ENCODE data around the gene PDE4D. TPM values are rescaled to one million over a fixed set of nuclear protein-coding genes. Genes with fewer than 3 reads are reported as not detected.
"Not testable (repeated sequence)": the region's sequence is repeated elsewhere in the genome, so short reads cannot be mapped to it uniquely, and the experiment has no call there.

Gene PDE4D
- total RNA-seq, 4 donors from 2014 or later = 6.7 to 21.0 (median 15.0) TPM

DNA sequence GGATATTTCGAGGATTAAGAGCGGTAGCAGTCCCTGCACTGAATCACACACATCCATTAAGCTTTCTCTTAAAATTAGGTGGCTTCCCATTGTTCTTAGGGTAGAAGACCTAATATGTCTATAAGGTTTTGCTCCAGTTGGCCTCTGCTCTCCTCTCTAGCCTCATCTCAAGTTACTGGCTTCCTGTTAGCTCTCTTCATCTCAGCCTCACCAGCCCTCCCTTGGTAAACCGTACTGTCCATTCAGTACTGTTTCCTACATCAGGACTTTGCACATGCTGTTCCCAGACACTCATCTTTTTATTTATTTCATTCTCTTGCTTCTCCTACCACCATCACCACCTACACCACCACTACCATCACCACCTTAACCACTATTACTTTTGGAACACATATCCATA is 428.6 kb downstream of the PDE4D start:
- WGBS, 2 donors = 96 to 97% methylated on average over 3 of the region's 3 CpGs
- TF ChIP-seq POLR2A (IDR thresholded peaks at IDR 0.05) = no peak
- TF ChIP-seq, protein P1, sequence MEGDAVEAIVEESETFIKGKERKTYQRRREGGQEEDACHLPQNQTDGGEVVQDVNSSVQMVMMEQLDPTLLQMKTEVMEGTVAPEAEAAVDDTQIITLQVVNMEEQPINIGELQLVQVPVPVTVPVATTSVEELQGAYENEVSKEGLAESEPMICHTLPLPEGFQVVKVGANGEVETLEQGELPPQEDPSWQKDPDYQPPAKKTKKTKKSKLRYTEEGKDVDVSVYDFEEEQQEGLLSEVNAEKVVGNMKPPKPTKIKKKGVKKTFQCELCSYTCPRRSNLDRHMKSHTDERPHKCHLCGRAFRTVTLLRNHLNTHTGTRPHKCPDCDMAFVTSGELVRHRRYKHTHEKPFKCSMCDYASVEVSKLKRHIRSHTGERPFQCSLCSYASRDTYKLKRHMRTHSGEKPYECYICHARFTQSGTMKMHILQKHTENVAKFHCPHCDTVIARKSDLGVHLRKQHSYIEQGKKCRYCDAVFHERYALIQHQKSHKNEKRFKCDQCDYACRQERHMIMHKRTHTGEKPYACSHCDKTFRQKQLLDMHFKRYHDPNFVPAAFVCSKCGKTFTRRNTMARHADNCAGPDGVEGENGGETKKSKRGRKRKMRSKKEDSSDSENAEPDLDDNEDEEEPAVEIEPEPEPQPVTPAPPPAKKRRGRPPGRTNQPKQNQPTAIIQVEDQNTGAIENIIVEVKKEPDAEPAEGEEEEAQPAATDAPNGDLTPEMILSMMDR (IDR thresholded peaks at IDR 0.05) = no peak
- H3K4me3 ChIP-seq (ENCODE audit: low read depth, poor library complexity, severe bottlenecking) = no peak overlapping the region
- DNase-seq (ENCODE audit: low spot score in 2 of 2) = no peak
- intact Hi-C loops (cut with DNase I; ENCODE audit: low total_unique reads) = no loop called here

DNA sequence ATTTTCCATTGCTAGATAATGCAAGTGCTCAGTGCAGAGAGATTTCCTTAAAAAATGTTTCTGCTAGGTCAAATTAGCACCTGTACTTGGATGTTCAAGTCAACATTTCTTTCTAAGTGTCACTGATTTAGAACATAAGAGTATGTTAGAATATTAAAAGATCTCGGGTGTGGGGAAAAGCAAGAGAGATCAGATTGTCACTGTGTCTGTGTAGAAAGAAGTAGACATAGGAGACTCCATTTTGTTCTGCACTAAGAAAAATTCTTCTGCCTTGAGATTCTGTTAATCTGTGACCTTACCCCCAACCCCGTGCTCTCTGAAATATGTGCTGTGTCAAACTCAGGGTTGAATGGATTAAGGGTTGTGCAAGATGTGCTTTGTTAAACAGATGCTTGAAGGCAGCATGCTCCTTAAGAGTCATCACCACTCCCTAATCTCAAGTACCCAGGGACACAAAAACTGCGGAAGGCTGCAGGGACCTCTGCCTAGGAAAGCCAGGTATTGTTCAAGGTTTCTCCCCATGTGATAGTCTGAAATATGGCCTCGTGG is 429.8 kb downstream of the PDE4D start:
- H3K4me3 ChIP-seq (ENCODE audit: low read depth, poor library complexity, severe bottlenecking); DNase-seq (ENCODE audit: low spot score in 2 of 2); intact Hi-C loops (cut with DNase I; ENCODE audit: low total_unique reads): not testable (repeated sequence)
- WGBS, 2 donors = 75 to 95% methylated on average over 4 of the region's 4 CpGs

DNA sequence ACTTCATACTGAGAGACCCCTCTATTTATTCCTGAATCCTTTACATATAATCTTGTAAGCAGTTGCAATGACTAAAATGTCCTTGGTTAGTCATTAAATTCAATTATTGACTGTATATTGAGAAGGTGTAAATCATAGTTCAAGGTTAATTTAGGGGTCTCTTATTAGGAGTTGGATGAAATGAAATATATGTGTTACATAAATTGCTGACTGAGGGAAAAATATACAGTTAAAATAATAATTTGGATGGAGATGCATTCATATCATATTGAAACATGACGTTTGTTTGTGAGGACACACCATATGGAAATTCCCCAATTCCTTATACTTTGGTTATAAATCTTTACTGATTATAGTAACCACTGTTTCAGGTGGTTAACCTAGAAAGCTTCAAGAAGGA is 430.6 kb downstream of the PDE4D start:
- TF ChIP-seq, protein P1 (IDR thresholded peaks at IDR 0.05) = no peak
- no peak for TF ChIP-seq POLR2A (IDR thresholded peaks at IDR 0.05)
- 80 to 81% methylated on average over 1 of the region's 1 CpG for WGBS, 2 donors
- no peak overlapping the region for H3K4me3 ChIP-seq (ENCODE audit: low read depth, poor library complexity, severe bottlenecking)
- intact Hi-C loops (cut with DNase I; ENCODE audit: low total_unique reads) = no loop called here
- DNase-seq (ENCODE audit: low spot score in 2 of 2) = no peak

DNA sequence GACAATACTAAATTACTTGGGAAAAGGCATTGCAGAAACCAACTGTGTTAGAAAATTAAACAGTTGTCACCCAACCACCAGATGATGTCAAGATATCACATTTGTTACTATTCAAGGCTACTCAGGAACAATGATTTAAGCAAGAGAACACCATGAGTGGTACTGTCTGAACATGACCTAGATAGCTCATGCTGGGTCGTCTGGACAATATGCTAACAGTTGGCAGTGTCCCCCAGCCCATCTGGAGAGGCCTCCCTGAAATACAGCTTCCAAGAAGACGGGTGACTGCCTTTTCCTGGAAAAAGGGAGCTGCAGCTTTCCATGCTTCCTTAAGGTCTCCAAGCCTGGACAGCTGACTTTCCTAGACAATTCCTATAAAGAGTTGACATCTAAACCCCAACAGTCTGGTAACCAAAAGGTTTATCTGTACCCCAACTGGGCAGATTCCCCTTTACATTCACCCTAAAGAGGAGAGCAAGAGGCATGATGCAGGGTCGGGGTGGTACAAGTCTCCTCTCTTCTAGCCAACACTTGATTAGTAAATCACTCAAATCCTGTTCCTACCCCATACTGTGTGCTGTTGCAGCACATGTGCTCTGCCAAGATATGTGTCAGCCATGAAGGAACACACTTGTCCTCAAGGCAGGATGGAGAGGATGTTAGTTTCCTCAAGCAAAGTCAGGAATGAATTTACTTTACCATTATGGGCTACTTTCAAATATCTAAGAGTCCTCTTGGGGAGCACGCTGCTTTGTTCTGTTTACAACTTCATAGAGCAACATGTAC is 433.0 kb downstream of the PDE4D start:
- no peak for DNase-seq (ENCODE audit: low spot score in 2 of 2)
- WGBS, 2 donors = 62 to 69% methylated on average over 4 of the region's 4 CpGs
- intact Hi-C loops (cut with DNase I; ENCODE audit: low total_unique reads) = no loop called here
- H3K4me3 ChIP-seq (ENCODE audit: low read depth, poor library complexity, severe bottlenecking) = no peak overlapping the region
- TF ChIP-seq POLR2A (IDR thresholded peaks at IDR 0.05) = no peak
- TF ChIP-seq, protein P1 (IDR thresholded peaks at IDR 0.05) = no peak

DNA sequence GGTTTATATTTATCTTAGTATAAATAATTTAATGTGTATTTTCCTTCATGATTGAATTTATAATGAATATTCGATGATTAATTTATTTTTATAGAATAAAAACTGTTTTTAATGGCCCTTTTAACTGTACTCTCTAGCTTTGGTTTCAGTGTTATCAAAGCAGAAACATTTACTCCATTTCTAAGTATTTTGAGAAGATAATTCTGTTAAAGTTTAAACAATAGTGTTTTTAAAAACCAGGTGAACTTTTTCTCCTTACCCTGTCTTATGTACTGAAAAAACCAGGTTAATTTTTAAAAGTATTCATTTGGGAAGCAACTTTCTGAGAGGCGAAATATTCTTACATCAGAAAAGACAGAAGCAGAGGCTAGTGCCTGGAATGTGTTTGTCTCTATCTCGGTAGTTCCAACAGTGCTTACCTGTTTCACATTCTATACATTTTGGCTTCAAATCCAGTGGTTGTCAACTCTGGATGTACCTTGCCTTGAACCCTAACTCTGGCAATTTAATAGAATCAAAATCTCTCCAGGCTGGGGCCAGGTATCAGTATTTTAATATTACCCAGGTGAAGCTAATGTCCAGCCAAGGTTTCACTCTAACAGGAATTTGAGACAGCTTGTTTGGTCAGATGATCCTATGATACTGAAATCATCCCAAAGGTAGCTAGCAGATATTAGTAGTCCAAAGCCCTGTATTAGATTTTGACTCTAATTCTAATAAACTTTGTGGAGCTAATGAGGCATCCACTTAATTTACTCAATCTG is 434.4 kb downstream of the PDE4D start:
- 94 to 97% methylated on average over 3 of the region's 3 CpGs for WGBS, 2 donors
- no peak overlapping the region for H3K4me3 ChIP-seq (ENCODE audit: low read depth, poor library complexity, severe bottlenecking)
- TF ChIP-seq POLR2A (IDR thresholded peaks at IDR 0.05) = no peak
- TF ChIP-seq, protein P1 (IDR thresholded peaks at IDR 0.05) = no peak
- DNase-seq (ENCODE audit: low spot score in 2 of 2) = no peak
- intact Hi-C loops (cut with DNase I; ENCODE audit: low total_unique reads) = no loop called here

DNA sequence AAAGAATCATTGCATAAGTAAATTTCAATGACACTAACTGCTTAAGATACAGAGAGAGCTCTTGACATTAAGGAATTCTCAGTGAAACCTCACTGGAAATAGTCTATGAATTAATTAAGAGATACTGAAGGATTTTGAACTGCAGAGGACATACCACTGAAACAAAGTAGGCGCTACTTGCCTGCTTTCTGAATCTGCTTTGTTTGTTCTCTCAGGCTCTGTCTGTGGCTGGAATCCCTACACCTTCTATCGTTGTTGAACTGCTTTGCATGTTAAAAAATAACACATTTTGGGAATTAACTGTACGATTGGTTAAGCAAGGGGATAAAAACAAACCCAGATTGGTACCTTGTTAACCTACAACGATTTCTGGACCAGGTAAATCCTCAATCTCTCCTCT is 435.2 kb downstream of the PDE4D start:
- no peak for DNase-seq (ENCODE audit: low spot score in 2 of 2)

More for the DNA sequence above, 435.2 kb downstream of the PDE4D start:
- 71 to 72% methylated on average over 4 of the region's 4 CpGs for WGBS, 2 donors
- no peak overlapping the region for H3K4me3 ChIP-seq (ENCODE audit: low read depth, poor library complexity, severe bottlenecking)
- TF ChIP-seq POLR2A (IDR thresholded peaks at IDR 0.05) = no peak
- TF ChIP-seq, protein P1 (IDR thresholded peaks at IDR 0.05) = no peak
- intact Hi-C loops (cut with DNase I; ENCODE audit: low total_unique reads) = no loop called here
